ENCODE results near the gene MYO1E. TPM values are rescaled to one million over a fixed set of nuclear protein-coding genes. Genes with fewer than 3 reads are reported as not detected.

The MYO1E gene
- total RNA-seq, 2 donors from 2014 or later, result 47.8 to 65.6 TPM

GRCh38 chr15:59249816-59250215, 122.9 kb downstream of the MYO1E start:
- Histone ChIP-seq H3K9ac (ENCODE audit: extremely low read depth, low read length, poor library complexity, severe bottlenecking) (no peak overlapping the region), H3K27ac (ENCODE audit: low read depth, low read length) (no peak overlapping the region), H3K4me1 (ENCODE audit: control insufficient read depth, insufficient read depth, low read length) (no peaks in the 10 kb centered on the region), H3K36me3 (ENCODE audit: control insufficient read depth, insufficient read depth, low read length) (no peaks in the 10 kb centered on the region), H3K27me3 (ENCODE audit: control insufficient read depth, insufficient read depth, low read length, poor library complexity, severe bottlenecking) (no peaks in the 10 kb centered on the region), H3K9me3 (ENCODE audit: control insufficient read depth, low read length) (no peaks in the 10 kb centered on the region), H3K4me3 (ENCODE audit: low read length) (no peak overlapping the region)
- no peak for DNase-seq
- no peaks in the 10 kb centered on the region for H3K9me3 Mint-ChIP-seq
- 94 to 96% methylated on average over 5 of the region's 5 CpGs for WGBS, 2 experiments (ENCODE audit: insufficient coverage in 1 of 2, insufficient read length in 1 of 2)
- no peaks in the 10 kb centered on the region for H3K36me3 Mint-ChIP-seq (ENCODE audit: low read depth)
- H3K27ac Mint-ChIP-seq, result no peak overlapping the region
- H3K4me3 Mint-ChIP-seq, result no peak overlapping the region
- TF ChIP-seq CTCF (conservative IDR thresholded peaks at IDR 0.05), result no peak
- no peaks in the 10 kb centered on the region for H3K27me3 Mint-ChIP-seq (ENCODE audit: insufficient read depth)
- H3K4me1 Mint-ChIP-seq, result no peaks in the 10 kb centered on the region

GRCh38 chr15:59247364-59247763, 125.3 kb downstream of the MYO1E start:
- Histone ChIP-seq H3K27ac (ENCODE audit: low read depth, low read length) (no peak overlapping the region), H3K36me3 (ENCODE audit: control insufficient read depth, insufficient read depth, low read length) (no peaks in the 10 kb centered on the region), H3K9me3 (ENCODE audit: control insufficient read depth, low read length) (no peaks in the 10 kb centered on the region), H3K27me3 (ENCODE audit: control insufficient read depth, insufficient read depth, low read length, poor library complexity, severe bottlenecking) (no peaks in the 10 kb centered on the region), H3K4me1 (ENCODE audit: control insufficient read depth, insufficient read depth, low read length) (no peaks in the 10 kb centered on the region), H3K4me3 (ENCODE audit: low read length) (no peak overlapping the region), H3K9ac (ENCODE audit: extremely low read depth, low read length, poor library complexity, severe bottlenecking) (no peak overlapping the region)
- 0 to 4% methylated on average over 2 of the region's 2 CpGs for WGBS, 2 experiments (ENCODE audit: insufficient coverage in 1 of 2, insufficient read length in 1 of 2)
- DNase-seq, result peak; percentile 89
- Mint-ChIP-seq H3K4me1 (no peaks in the 10 kb centered on the region), H3K27ac (no peak overlapping the region), H3K36me3 (ENCODE audit: low read depth) (no peaks in the 10 kb centered on the region), H3K9me3 (no peaks in the 10 kb centered on the region), H3K27me3 (ENCODE audit: insufficient read depth) (no peaks in the 10 kb centered on the region), H3K4me3 (no peak overlapping the region)
- TF ChIP-seq CTCF (conservative IDR thresholded peaks at IDR 0.05), result peak; percentile 88

- H3K4me3 Mint-ChIP-seq, result no peak overlapping the region
Measured at GRCh38 chr15:59245559-59245958, 127.1 kb downstream of the MYO1E start.

More at GRCh38 chr15:59245559-59245958, 127.1 kb downstream of the MYO1E start:
- Histone ChIP-seq H3K27me3 (ENCODE audit: control insufficient read depth, insufficient read depth, low read length, poor library complexity, severe bottlenecking) (no peaks in the 10 kb centered on the region), H3K27ac (ENCODE audit: low read depth, low read length) (no peak overlapping the region), H3K36me3 (ENCODE audit: control insufficient read depth, insufficient read depth, low read length) (no peaks in the 10 kb centered on the region), H3K9ac (ENCODE audit: extremely low read depth, low read length, poor library complexity, severe bottlenecking) (no peak overlapping the region), H3K9me3 (ENCODE audit: control insufficient read depth, low read length) (no peaks in the 10 kb centered on the region), H3K4me3 (ENCODE audit: low read length) (no peak overlapping the region), H3K4me1 (ENCODE audit: control insufficient read depth, insufficient read depth, low read length) (no peaks in the 10 kb centered on the region)
- Mint-ChIP-seq H3K27ac (no peak overlapping the region), H3K27me3 (ENCODE audit: insufficient read depth) (no peaks in the 10 kb centered on the region), H3K4me1 (peaks cover 2% of the 10 kb centered on the region), H3K36me3 (ENCODE audit: low read depth) (no peaks in the 10 kb centered on the region), H3K9me3 (no peaks in the 10 kb centered on the region)
- WGBS, 2 experiments (ENCODE audit: insufficient coverage in 1 of 2, insufficient read length in 1 of 2), result 94 to 100% methylated on average over 2 of the region's 2 CpGs
- TF ChIP-seq CTCF (conservative IDR thresholded peaks at IDR 0.05), result no peak
- DNase-seq, result no peak
